ENCODE measurements around the gene CEP128.

- no peak for TF ChIP-seq EZH2 (IDR thresholded peaks at IDR 0.05; ENCODE audit: insufficient read depth, poor library complexity, severe bottlenecking)
- no peak for TF ChIP-seq EZH2phosphoT487 (IDR thresholded peaks at IDR 0.05; ENCODE audit: insufficient read depth, low read depth)
Measured at GRCh38 chr14:80504781-80505180, 436.8 kb downstream of the CEP128 start.
